Measurements from ENCODE around the gene LRRC59. TPM values are rescaled to one million over a fixed set of nuclear protein-coding genes. Genes with fewer than 3 reads are reported as not detected.

Gene LRRC59
- total and polyA plus RNA-seq, 4 donors = 33.1 to 77.6 (median 45.4) TPM

GRCh38 chr17:50349243-50349600 is 48.1 kb downstream of the LRRC59 start:
- intact Hi-C loops (cut with DNase I) = no loop called here
- no peak for ATAC-seq (ENCODE audit: low FRiP score)
- no peak overlapping the region for H3K27ac ChIP-seq (ENCODE audit: low read depth in 1 of 2, low read length in 2 of 2)
- no peaks in the 10 kb centered on the region for H3K4me1 ChIP-seq (ENCODE audit: control insufficient read depth in 1 of 2, insufficient read depth in 2 of 2, low read length in 2 of 2)
- H3K27me3 ChIP-seq (ENCODE audit: control insufficient read depth in 1 of 2, insufficient read depth in 2 of 2, low read length in 1 of 2) = no peaks in the 10 kb centered on the region
- H3K4me3 ChIP-seq (ENCODE audit: low read length in 2 of 2) = no peak overlapping the region
- no peaks in the 10 kb centered on the region for H3K36me3 ChIP-seq (ENCODE audit: control insufficient read depth in 1 of 2, insufficient read depth in 2 of 2, low read length in 1 of 2)
- DNase-seq = peak in 1 of 2 donors; percentile 49
- H3K9me3 ChIP-seq (ENCODE audit: control insufficient read depth, low read length) = no peaks in the 10 kb centered on the region
- 95 to 97% methylated on average over 5 of the region's 5 CpGs for WGBS, 2 donors

DNA sequence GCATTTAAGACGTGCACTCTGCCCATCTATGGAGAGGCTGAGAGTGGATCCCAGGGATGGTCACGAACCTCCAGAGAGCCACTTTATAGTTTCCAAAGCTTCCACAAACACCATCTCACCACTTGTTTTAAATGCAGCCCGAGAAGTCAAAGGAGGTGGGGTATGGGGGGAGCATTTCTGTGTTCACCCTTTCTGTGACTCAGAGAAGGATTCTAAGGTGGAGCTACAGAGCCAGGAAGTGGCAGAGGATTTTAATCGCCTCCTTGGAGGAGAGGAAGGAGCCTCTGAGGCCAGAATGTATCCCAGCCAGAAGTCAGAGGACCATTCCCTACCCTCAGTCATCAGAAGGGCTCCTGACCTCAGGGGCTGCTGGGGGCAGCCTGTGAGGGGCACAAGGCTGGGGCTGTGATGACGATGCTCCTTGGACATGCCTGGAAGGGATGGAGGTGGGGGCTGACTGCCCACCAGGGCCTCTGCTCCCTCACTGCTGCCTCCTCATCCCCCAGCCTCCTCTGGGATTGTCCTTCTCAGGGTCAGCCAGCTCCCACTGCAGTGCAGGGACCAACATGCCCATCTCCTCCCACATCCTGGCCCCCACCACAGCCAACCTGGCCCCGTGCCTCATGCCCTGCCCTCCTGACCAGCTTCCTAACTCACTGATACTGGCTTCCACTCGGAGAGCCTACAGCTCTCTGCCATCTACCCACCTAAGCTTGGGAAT is 48.6 kb downstream of the LRRC59 start:
- no peaks in the 10 kb centered on the region for H3K4me1 ChIP-seq (ENCODE audit: control insufficient read depth in 1 of 2, insufficient read depth in 2 of 2, low read length in 2 of 2)
- no peaks in the 10 kb centered on the region for H3K27me3 ChIP-seq (ENCODE audit: control insufficient read depth in 1 of 2, insufficient read depth in 2 of 2, low read length in 1 of 2)
- H3K27ac ChIP-seq (ENCODE audit: low read depth in 1 of 2, low read length in 2 of 2) = no peak overlapping the region
- WGBS, 2 donors = 56 to 60% methylated on average over 7 of the region's 7 CpGs
- H3K4me3 ChIP-seq (ENCODE audit: low read length in 2 of 2) = no peak overlapping the region
- DNase-seq = peak in 1 of 2 donors; percentile 68
- H3K9me3 ChIP-seq (ENCODE audit: control insufficient read depth, low read length) = no peaks in the 10 kb centered on the region
- intact Hi-C loops (cut with DNase I) = no loop called here
- no peak for ATAC-seq (ENCODE audit: low FRiP score)
- H3K36me3 ChIP-seq (ENCODE audit: control insufficient read depth in 1 of 2, insufficient read depth in 2 of 2, low read length in 1 of 2) = no peaks in the 10 kb centered on the region

DNA sequence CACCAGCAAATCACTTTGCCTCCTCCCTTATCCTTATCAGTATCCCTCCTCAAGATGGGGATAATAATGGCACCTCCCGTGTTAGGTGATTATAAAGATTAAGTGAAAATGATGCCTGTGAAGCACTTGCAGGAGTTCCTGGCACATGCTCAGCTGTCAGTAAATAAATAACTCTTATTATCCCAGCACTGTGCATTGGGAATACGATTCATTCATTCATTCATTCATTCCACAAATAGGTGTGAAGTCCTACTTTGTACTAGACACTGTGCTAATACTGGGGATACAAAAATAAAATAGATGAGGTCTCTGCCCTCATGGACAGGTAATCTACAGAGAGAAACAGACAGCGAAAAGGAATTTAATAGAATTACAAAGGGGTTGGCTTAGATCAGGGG is 49.4 kb downstream of the LRRC59 start:
- ATAC-seq (ENCODE audit: low FRiP score) (no peak), DNase-seq (no peak)
- H3K4me3 ChIP-seq (ENCODE audit: low read length in 2 of 2) = no peak overlapping the region
- H3K27ac ChIP-seq (ENCODE audit: low read depth in 1 of 2, low read length in 2 of 2) = no peak overlapping the region
- no peaks in the 10 kb centered on the region for H3K27me3 ChIP-seq (ENCODE audit: control insufficient read depth in 1 of 2, insufficient read depth in 2 of 2, low read length in 1 of 2)
- no peaks in the 10 kb centered on the region for H3K36me3 ChIP-seq (ENCODE audit: control insufficient read depth in 1 of 2, insufficient read depth in 2 of 2, low read length in 1 of 2)
- intact Hi-C loops (cut with DNase I) = no loop called here
- WGBS, 2 donors = 79 to 84% methylated on average over 3 of the region's 3 CpGs
- H3K9me3 ChIP-seq (ENCODE audit: control insufficient read depth, low read length) = no peaks in the 10 kb centered on the region
- H3K4me1 ChIP-seq (ENCODE audit: control insufficient read depth in 1 of 2, insufficient read depth in 2 of 2, low read length in 2 of 2) = no peaks in the 10 kb centered on the region

DNA sequence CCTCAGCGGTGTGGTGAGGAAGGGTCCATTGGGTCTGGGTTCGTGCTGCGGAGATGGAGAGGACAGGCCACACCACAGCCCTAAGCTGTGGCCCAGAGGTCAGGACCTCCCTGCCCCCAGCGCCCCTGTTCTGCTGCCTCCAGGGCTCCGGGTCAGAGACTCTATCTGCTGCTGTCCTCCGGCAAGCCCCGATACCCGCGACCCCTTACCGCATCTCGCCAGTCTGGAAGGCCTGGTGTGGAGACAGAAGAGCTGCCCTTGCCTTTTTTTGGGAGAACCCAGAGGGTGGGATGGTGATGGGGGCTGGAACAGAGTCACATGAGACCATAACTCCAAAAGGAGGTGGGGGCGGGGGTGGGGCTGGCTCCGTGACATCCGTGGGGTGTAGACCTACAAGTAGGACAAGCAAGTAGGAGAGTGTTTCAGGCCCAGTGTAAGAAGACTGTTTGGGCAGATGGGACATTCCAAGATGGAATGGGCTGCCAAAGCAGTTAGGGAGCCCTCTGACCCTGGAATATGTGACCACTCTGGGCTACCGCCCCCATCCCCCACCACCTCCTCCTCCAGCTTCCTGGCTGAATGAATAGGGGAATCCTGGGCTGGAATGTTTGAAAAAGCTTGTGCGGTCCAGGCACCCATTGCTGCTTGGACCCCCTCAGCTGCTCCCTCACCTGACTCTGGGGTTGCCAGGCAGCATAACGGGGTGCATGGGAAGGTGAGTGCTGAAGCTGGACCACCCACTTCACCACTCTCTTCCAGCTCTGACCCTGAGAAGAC is 50.0 kb downstream of the LRRC59 start:
- H3K4me3 ChIP-seq (ENCODE audit: low read length in 2 of 2) = peak overlapping the region; percentile 78 to 92
- intact Hi-C loops (cut with DNase I) = no loop called here
- DNase-seq (peak in 1 of 2 donors; percentile 68), ATAC-seq (ENCODE audit: low FRiP score) (no peak)
- WGBS, 2 donors = 24 to 26% methylated on average over 16 to 17 of the region's 17 CpGs
- no peak overlapping the region for H3K27ac ChIP-seq (ENCODE audit: low read depth in 1 of 2, low read length in 2 of 2)
- H3K36me3 ChIP-seq (ENCODE audit: control insufficient read depth in 1 of 2, insufficient read depth in 2 of 2, low read length in 1 of 2) = no peaks in the 10 kb centered on the region
- H3K4me1 ChIP-seq (ENCODE audit: control insufficient read depth in 1 of 2, insufficient read depth in 2 of 2, low read length in 2 of 2) = no peaks in the 10 kb centered on the region
- H3K9me3 ChIP-seq (ENCODE audit: control insufficient read depth, low read length) = no peaks in the 10 kb centered on the region
- no peaks in the 10 kb centered on the region for H3K27me3 ChIP-seq (ENCODE audit: control insufficient read depth in 1 of 2, insufficient read depth in 2 of 2, low read length in 1 of 2)

GRCh38 chr17:50346313-50347116 is 50.8 kb downstream of the LRRC59 start:
- Histone ChIP-seq H3K27me3 (ENCODE audit: control insufficient read depth in 1 of 2, insufficient read depth in 2 of 2, low read length in 1 of 2) (no peaks in the 10 kb centered on the region), H3K36me3 (ENCODE audit: control insufficient read depth in 1 of 2, insufficient read depth in 2 of 2, low read length in 1 of 2) (no peaks in the 10 kb centered on the region), H3K4me3 (ENCODE audit: low read length in 2 of 2) (peak overlapping the region; percentile 78 to 92), H3K4me1 (ENCODE audit: control insufficient read depth in 1 of 2, insufficient read depth in 2 of 2, low read length in 2 of 2) (no peaks in the 10 kb centered on the region), H3K9me3 (ENCODE audit: control insufficient read depth, low read length) (no peaks in the 10 kb centered on the region), H3K27ac (ENCODE audit: low read depth in 1 of 2, low read length in 2 of 2) (no peak overlapping the region)
- DNase-seq (peak; percentile 66 to 82), ATAC-seq (ENCODE audit: low FRiP score) (peak; percentile 20)
- WGBS, 2 donors = 1% methylated on average over 32 to 57 of the region's 57 CpGs
- intact Hi-C loops (cut with DNase I) = no loop called here

- peak; percentile 94 for ATAC-seq (ENCODE audit: low FRiP score)
- Histone ChIP-seq H3K4me3 (ENCODE audit: low read length in 2 of 2) (peak within 1 kb of the TSS; percentile 78 to 92), H3K27me3 (ENCODE audit: control insufficient read depth in 1 of 2, insufficient read depth in 2 of 2, low read length in 1 of 2) (no peaks in the 10 kb centered on the region), H3K27ac (ENCODE audit: low read depth in 1 of 2, low read length in 2 of 2) (no peak within 1 kb of the TSS), H3K4me1 (ENCODE audit: control insufficient read depth in 1 of 2, insufficient read depth in 2 of 2, low read length in 2 of 2) (no peaks in the 10 kb centered on the region), H3K9me3 (ENCODE audit: control insufficient read depth, low read length) (no peaks in the 10 kb centered on the region), H3K36me3 (ENCODE audit: control insufficient read depth in 1 of 2, insufficient read depth in 2 of 2, low read length in 1 of 2) (no peaks in the 10 kb centered on the region)
- DNase-seq = peak; percentile 91 to 95
- WGBS, 2 donors = 3 to 5% methylated on average over 50 to 87 of the region's 87 CpGs
- intact Hi-C loops (cut with DNase I) = no loop called here
These were observed 51.7 kb downstream of the LRRC59 start, which contains the start of gene XYLT2 for GRCh38 chr17:50345432-50346312. Gene XYLT2 (plus strand): TSS chr17:50346126. CDS start chr17:50346141, 15 bp downstream.

DNA sequence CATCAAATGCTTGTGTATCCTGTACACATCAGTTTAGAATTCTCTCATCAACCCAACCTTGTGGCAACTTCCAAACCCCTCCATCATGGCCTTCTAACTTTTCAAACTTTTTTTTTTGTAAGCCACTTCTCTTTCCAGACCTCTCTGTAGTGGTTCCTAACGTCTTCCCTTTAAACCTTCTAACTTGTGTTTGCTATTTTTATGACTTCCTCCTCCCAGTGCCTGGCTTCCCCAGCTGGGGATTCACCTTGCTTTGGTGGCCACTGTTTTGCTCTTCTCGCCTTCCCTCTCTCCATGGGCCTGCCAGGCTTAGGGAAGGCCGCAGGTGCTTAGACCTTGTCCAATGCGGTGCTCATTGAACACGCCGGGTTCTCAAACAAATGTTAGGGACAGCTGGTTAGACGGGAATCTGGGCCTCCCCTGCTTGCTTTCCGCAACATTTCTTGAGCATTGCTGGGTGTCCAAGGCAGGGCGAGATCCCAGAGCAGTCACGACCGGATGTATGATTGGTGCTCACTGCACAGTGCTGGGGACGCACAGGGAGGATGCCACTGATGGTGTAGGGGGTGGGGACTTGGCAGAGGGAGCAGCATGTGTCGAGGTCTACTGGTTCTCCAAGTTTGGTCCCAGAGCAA is 52.5 kb downstream of the LRRC59 start:
- no peaks in the 10 kb centered on the region for H3K9me3 ChIP-seq (ENCODE audit: control insufficient read depth, low read length)
- peak; percentile 16 for ATAC-seq (ENCODE audit: low FRiP score)
- H3K4me3 ChIP-seq (ENCODE audit: low read length in 2 of 2) = no peak overlapping the region
- WGBS, 2 donors = 65 to 66% methylated on average over 13 of the region's 13 CpGs
- peak in 1 of 2 donors; percentile 65 for DNase-seq
- intact Hi-C loops (cut with DNase I) = no loop called here
- H3K27me3 ChIP-seq (ENCODE audit: control insufficient read depth in 1 of 2, insufficient read depth in 2 of 2, low read length in 1 of 2) = no peaks in the 10 kb centered on the region
- H3K27ac ChIP-seq (ENCODE audit: low read depth in 1 of 2, low read length in 2 of 2) = no peak overlapping the region
- H3K36me3 ChIP-seq (ENCODE audit: control insufficient read depth in 1 of 2, insufficient read depth in 2 of 2, low read length in 1 of 2) = no peaks in the 10 kb centered on the region
- no peaks in the 10 kb centered on the region for H3K4me1 ChIP-seq (ENCODE audit: control insufficient read depth in 1 of 2, insufficient read depth in 2 of 2, low read length in 2 of 2)

All from aorta (tissue), 5 donors.